LoVo (cell line): ENCODE measurements around the gene FHAD1.
A peak's percentile ranks its signal among the peaks of the same experiment; 100 is the strongest.

Source experiments
- DNase-seq: peaks from one replicate; pipeline ENCODE4 v3.0.0-alpha.2; 2016; ENCODE audit warnings: low spot score

Gene FHAD1

GRCh38 chr1:15248216-15248615 lies 1.2 kb downstream of the FHAD1 start:
- no peak for DNase-seq

GRCh38 chr1:15249081-15249480 lies 2.1 kb downstream of the FHAD1 start:
- DNase-seq: no peak

- no peak for DNase-seq
Observed at GRCh38 chr1:15251857-15252835, 5.1 kb downstream of the FHAD1 start.

GRCh38 chr1:15254559-15254958 lies 7.5 kb downstream of the FHAD1 start:
- no peak for DNase-seq

- no peak for DNase-seq
Observed at GRCh38 chr1:15255582-15256149, 8.6 kb downstream of the FHAD1 start.

- no peak for DNase-seq
Observed at GRCh38 chr1:15256584-15256983, 9.6 kb downstream of the FHAD1 start.

GRCh38 chr1:15257309-15257708 lies 10.3 kb downstream of the FHAD1 start:
- no peak for DNase-seq

- DNase-seq: no peak
Observed at GRCh38 chr1:15258833-15259621, 12.0 kb downstream of the FHAD1 start.

GRCh38 chr1:15259622-15260007 lies 12.6 kb downstream of the FHAD1 start:
- no peak for DNase-seq

- no peak for DNase-seq
Observed at GRCh38 chr1:15260418-15261154, 13.6 kb downstream of the FHAD1 start.

GRCh38 chr1:15261155-15262002 lies 14.4 kb downstream of the FHAD1 start:
- DNase-seq: peak; percentile 22

GRCh38 chr1:15262003-15262377 lies 15.0 kb downstream of the FHAD1 start:
- no peak for DNase-seq

- no peak for DNase-seq
Observed at GRCh38 chr1:15262706-15263105, 15.7 kb downstream of the FHAD1 start.

GRCh38 chr1:15264769-15265168 lies 17.7 kb downstream of the FHAD1 start:
- no peak for DNase-seq

GRCh38 chr1:15271196-15271595 lies 24.2 kb downstream of the FHAD1 start:
- DNase-seq: no peak

- DNase-seq: peak; percentile 79
Observed at GRCh38 chr1:15272009-15272781, 25.2 kb downstream of the FHAD1 start.

- DNase-seq: no peak
Observed at GRCh38 chr1:15272782-15273127, 25.7 kb downstream of the FHAD1 start.

- no peak for DNase-seq
Observed at GRCh38 chr1:15273274-15273673, 26.3 kb downstream of the FHAD1 start.

- no peak for DNase-seq
Observed at GRCh38 chr1:15275921-15276683, 29.1 kb downstream of the FHAD1 start.
